Karpas-422 (cell line): ENCODE results near the gene RUNX2. TPM values are rescaled to one million over a fixed set of nuclear protein-coding genes. Genes with fewer than 3 reads are reported as not detected.

Source experiments
- DNase-seq: peaks from one replicate; pipeline ENCODE4 v3.0.0-alpha.2; 2015
- H2AFZ ChIP-seq: fragments of 200-600 bp; sonication (generic); 2 replicates; pipeline ENCODE4 v1.6.1; 2014; ENCODE audit warnings: antibody characterized with exemption, low read length, mixed read lengths
- H3K27ac ChIP-seq: fragments of 200-600 bp; sonication (generic); 2 replicates; pipeline ENCODE4 v1.5.1; 2014; ENCODE audit warnings: mild to moderate bottlenecking, low read length, moderate library complexity
- H3K27me3 ChIP-seq: fragments of 200-600 bp; sonication (generic); 2 replicates; pipeline ENCODE4 v1.6.1; 2014; ENCODE audit warnings: low read length, mixed read lengths
- H3K36me3 ChIP-seq: fragments of 200-600 bp; sonication (generic); 2 replicates; pipeline ENCODE4 v1.6.1; 2014; ENCODE audit warnings: low read length, mixed read lengths; ENCODE audit not compliant: insufficient read depth
- H3K4me1 ChIP-seq: fragments of 200-600 bp; sonication (generic); 2 replicates; pipeline ENCODE4 v1.6.1; 2014; ENCODE audit warnings: mild to moderate bottlenecking, low read length, mixed read lengths
- H3K4me2 ChIP-seq: fragments of 200-600 bp; sonication (generic); 2 replicates; pipeline ENCODE4 v1.6.1; 2014; ENCODE audit warnings: low read length, low read depth, mild to moderate bottlenecking; ENCODE audit not compliant: poor library complexity, severe bottlenecking
- H3K4me3 ChIP-seq: fragments of 200-600 bp; sonication (generic); 2 replicates; pipeline ENCODE4 v1.5.1; 2014; ENCODE audit warnings: mild to moderate bottlenecking, antibody characterized with exemption, low read length, mixed read lengths
- H3K79me2 ChIP-seq: fragments of 200-600 bp; sonication (generic); 2 replicates; pipeline ENCODE4 v1.6.1; 2014; ENCODE audit warnings: mild to moderate bottlenecking, low read length, mixed read lengths
- H3K9ac ChIP-seq: fragments of 200-600 bp; sonication (generic); 2 replicates; pipeline ENCODE4 v1.6.0; 2014; ENCODE audit warnings: low read length
- H3K9me2 ChIP-seq: fragments of 200-600 bp; sonication (generic), shearing (Covaris generic); replicated peaks from 2 replicates; pipeline ENCODE4 v1.6.0; 2014; ENCODE audit warnings: mild to moderate bottlenecking, low read length, moderate library complexity; ENCODE audit not compliant: insufficient read depth
- H3K9me3 ChIP-seq: fragments of 300-700, 200-600 bp; sonication (generic); 2 replicates; pipeline ENCODE4 v1.6.1; 2014; ENCODE audit warnings: low read length, mixed read lengths
- H4K20me1 ChIP-seq: fragments of 200-600 bp; sonication (generic); 2 replicates; pipeline ENCODE4 v1.6.1; 2014; ENCODE audit warnings: mild to moderate bottlenecking, antibody characterized with exemption, low read length, low read depth; ENCODE audit not compliant: insufficient read depth
- total RNA-seq: library from RNA; depleted of rRNA; stranded (reverse); fragments of >200 nt; shearing (Covaris generic); gene quantifications from 2 replicates; pipeline ENCODE4 v1.2.3, GENCODE V29; 2014; ENCODE audit warnings: low replicate concordance; rRNA removed

The RUNX2 gene
- total RNA-seq, 1 experiment from 2014 or later, result 0.19 TPM

DNA sequence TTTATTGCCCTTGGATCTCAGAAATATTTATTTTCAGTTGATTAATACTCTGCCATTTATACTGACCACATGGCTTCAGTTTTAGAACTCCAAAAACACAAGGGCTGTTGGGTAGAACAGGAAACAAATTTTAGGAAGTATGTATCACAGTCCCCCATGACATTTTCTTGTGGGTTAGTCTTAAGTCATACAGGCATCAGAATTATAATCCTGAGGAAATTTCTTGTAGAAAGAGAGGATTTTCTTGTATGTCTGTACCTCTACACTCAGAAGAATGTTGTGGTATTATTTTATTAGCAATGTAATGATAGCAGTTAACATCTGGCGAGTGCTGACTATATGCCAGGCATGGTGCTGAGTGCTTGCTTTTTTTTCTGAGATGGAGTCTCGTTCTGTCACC lies 384.7 kb downstream of the RUNX2 start:
- no peaks in the 10 kb centered on the region for H4K20me1 ChIP-seq
- H3K27ac ChIP-seq, result no peak overlapping the region
- H3K79me2 ChIP-seq, result no peaks in the 10 kb centered on the region
- H3K9ac ChIP-seq, result no peak overlapping the region
- H3K4me2 ChIP-seq, result no peak overlapping the region
- peaks cover 21% of the 10 kb centered on the region for H3K4me1 ChIP-seq
- H3K9me3 ChIP-seq, result no peaks in the 10 kb centered on the region
- H3K4me3 ChIP-seq, result no peak overlapping the region
- H3K9me2 ChIP-seq, result no peaks in the 10 kb centered on the region
- H3K36me3 ChIP-seq, result no peaks in the 10 kb centered on the region
- no peaks in the 10 kb centered on the region for H3K27me3 ChIP-seq
- no peak overlapping the region for H2AFZ ChIP-seq
- no peak for DNase-seq

Other genes with a start within 250 kb of the RUNX2 start
- 2.0 and 2.6 TPM in 2 replicates for gene SUPT3H, start 49.6 kb downstream of the RUNX2 start, total RNA-seq